Sigmoid colon (tissue), 7 donors: ENCODE measurements around the gene ZNF496. TPM values are rescaled to one million over a fixed set of nuclear protein-coding genes. Genes with fewer than 3 reads are reported as not detected.

ENCODE experiments used
- DNase-seq: peaks from one replicate; pipeline ENCODE4 v3.0.0-alpha.2; 2019
- H3K27ac ChIP-seq, 4 donors: fragments of 200-600 bp; sonication (generic); one replicate each; pipeline ENCODE4 v1.5.1; 2016 to 2019; ENCODE audit warnings: mild to moderate bottlenecking in 1 of 4
- H3K27me3 ChIP-seq, 3 donors: fragments of 200-600 bp; sonication (generic); one replicate each; pipeline ENCODE4 v1.5.1; 2019; ENCODE audit warnings: mild to moderate bottlenecking in 1 of 3
- H3K36me3 ChIP-seq, 4 donors: fragments of 200-600 bp; sonication (generic); one replicate each; pipeline ENCODE4 v1.5.1; 2016 to 2019
- H3K4me1 ChIP-seq, 4 donors: fragments of 200-600 bp; sonication (generic); one replicate each; pipeline ENCODE4 v1.5.1; 2017 to 2019
- H3K4me3 ChIP-seq, 4 donors: fragments of 200-600 bp; sonication (generic); one replicate each; pipeline ENCODE4 v1.5.1; 2017 to 2019; ENCODE audit warnings: mild to moderate bottlenecking in 2 of 4, moderate library complexity in 1 of 4
- H3K9me3 ChIP-seq, 4 donors: fragments of 200-600 bp in 3 of 4; sonication (generic) in 3 of 4; one replicate each; pipeline versions ENCODE4 v1.5.1 to v1.6.1; 2013 to 2019
- CTCF ChIP-seq, 4 experiments: fragments of 450-650 bp in 3 of 4; fragments of 200-600 bp in 1 of 4; IDR thresholded peaks; one replicate each; pipeline ENCODE4 v1.5.1; 2016 to 2019; ENCODE audit warnings: antibody characterized with exemption in 4 of 4, mild to moderate bottlenecking in 3 of 4, moderate library complexity in 2 of 4
- EP300 ChIP-seq, 4 donors: sonication (generic); formaldehyde crosslinking; IDR thresholded peaks; one replicate each; pipeline ENCODE4 v1.6.1; 2017; ENCODE audit warnings: antibody characterized with exemption in 4 of 4
- POLR2A ChIP-seq, 2 donors: fragments of 450-650 bp; IDR thresholded peaks; one replicate each; pipeline ENCODE4 v1.6.1; 2016; ENCODE audit warnings: antibody characterized with exemption in 2 of 2, mild to moderate bottlenecking in 2 of 2, moderate library complexity in 2 of 2
- POLR2AphosphoS5 ChIP-seq, 4 donors: sonication (generic); formaldehyde crosslinking; IDR thresholded peaks; one replicate each; pipeline ENCODE4 v1.6.1; 2017; ENCODE audit warnings: antibody characterized with exemption in 4 of 4
- WGBS, 2 donors: extraction: QIAGEN DNeasy Blood & Tissue Kit; methylation state at CpG; one replicate each; pipeline ENCODE4 v1.1.7; 2013; 5-methylcytosine and 5-hydroxymethylcytosine counted together
- intact Hi-C: fragments of 100-400 bp; cut with DNase I; formaldehyde crosslinking; loops from one replicate; pipeline ENCODE4 v1.15.1; 2023
- polyA plus RNA-seq, 3 donors: library from polyadenylated mRNA; stranded (reverse); fragments of 200-250 nt; gene quantifications; one replicate each; pipeline ENCODE4 v1.2.3, GENCODE V29; 2013
- total RNA-seq, 4 donors: library from RNA; depleted of rRNA; stranded (reverse); fragments of >200 nt; gene quantifications; one replicate each; pipeline ENCODE4 v1.1.0, GENCODE V29; 2016
- donor health status: healthy with polysubstance abuse.
- donor health status: Bipolar disorder and iron deficiency.
- donor health status: healthy.

ZNF496 gene
- total and polyA plus RNA-seq, 7 donors, result 3.2 to 70.7 (median 31.6) TPM

GRCh38 chr1:247297263-247298123 lies 34.2 kb downstream of the ZNF496 start:
- no peak for DNase-seq
- intact Hi-C loops, result no loop called here
- Histone ChIP-seq H3K36me3 (peaks cover 0 to 29% (median 10%) of the 10 kb centered on the region in 4 donors), H3K27me3 (no peaks in the 10 kb centered on the region), H3K27ac (no peak overlapping the region), H3K4me1 (no peaks in the 10 kb centered on the region), H3K9me3 (no peaks in the 10 kb centered on the region), H3K4me3 (no peak overlapping the region)
- 16 to 60% methylated on average over 9 of the region's 9 CpGs for WGBS, 2 donors
- TF ChIP-seq EP300 (IDR thresholded peaks at IDR 0.05) (no peak), CTCF (IDR thresholded peaks at IDR 0.05) (no peak), POLR2AphosphoS5 (IDR thresholded peaks at IDR 0.05) (no peak), POLR2A (IDR thresholded peaks at IDR 0.05) (no peak)

- no peak for DNase-seq
- Histone ChIP-seq H3K4me1 (no peaks in the 10 kb centered on the region), H3K36me3 (peaks cover 0 to 21% (median 9%) of the 10 kb centered on the region in 4 donors), H3K9me3 (no peaks in the 10 kb centered on the region), H3K27me3 (no peaks in the 10 kb centered on the region), H3K4me3 (no peak overlapping the region), H3K27ac (no peak overlapping the region)
- intact Hi-C loops, result no loop called here
- TF ChIP-seq CTCF (IDR thresholded peaks at IDR 0.05) (no peak), EP300 (IDR thresholded peaks at IDR 0.05) (no peak), POLR2A (IDR thresholded peaks at IDR 0.05) (no peak), POLR2AphosphoS5 (IDR thresholded peaks at IDR 0.05) (no peak)
- WGBS, 2 donors, result 88 to 90% methylated on average over 8 of the region's 8 CpGs
Observed at GRCh38 chr1:247296599-247297180, 35.0 kb downstream of the ZNF496 start.

GRCh38 chr1:247295746-247296145 lies 35.9 kb downstream of the ZNF496 start:
- H3K4me3 ChIP-seq, result no peak overlapping the region
- no peaks in the 10 kb centered on the region for H3K4me1 ChIP-seq
- H3K27ac ChIP-seq, result no peak overlapping the region
- no peak for TF ChIP-seq POLR2AphosphoS5 (IDR thresholded peaks at IDR 0.05)
- no peak for TF ChIP-seq POLR2A (IDR thresholded peaks at IDR 0.05)
- TF ChIP-seq EP300 (IDR thresholded peaks at IDR 0.05), result no peak
- TF ChIP-seq CTCF (IDR thresholded peaks at IDR 0.05), result no peak
- WGBS, 2 donors, result 87 to 91% methylated on average over 5 of the region's 5 CpGs
- H3K27me3 ChIP-seq, result no peaks in the 10 kb centered on the region
- DNase-seq, result no peak
- no peaks in the 10 kb centered on the region for H3K9me3 ChIP-seq
- intact Hi-C loops, result no loop called here
- H3K36me3 ChIP-seq, result peaks cover 0 to 12% (median 7%) of the 10 kb centered on the region in 4 donors

DNA sequence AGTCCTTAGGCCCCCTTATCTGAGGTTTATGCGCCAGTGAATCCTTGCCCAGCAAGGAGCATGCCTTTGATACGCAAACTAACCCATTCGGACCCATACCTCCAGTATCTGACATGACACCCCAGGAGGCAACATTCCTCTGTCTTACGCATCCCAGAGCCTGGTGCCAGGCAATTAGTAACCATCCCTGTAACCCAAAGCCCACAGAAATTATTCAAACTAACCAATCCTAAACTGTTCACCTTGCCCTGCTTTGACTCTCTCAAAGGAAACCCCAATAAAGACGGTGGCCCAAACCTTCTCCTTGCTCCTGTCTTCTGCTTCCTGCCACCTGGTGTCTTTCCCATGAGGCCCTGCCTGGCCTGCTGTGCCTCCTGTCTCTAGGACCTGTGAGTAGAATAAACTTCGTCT lies 36.4 kb downstream of the ZNF496 start:
- no peaks in the 10 kb centered on the region for H3K27me3 ChIP-seq
- no peaks in the 10 kb centered on the region for H3K4me1 ChIP-seq
- no peak overlapping the region for H3K27ac ChIP-seq
- no peaks in the 10 kb centered on the region for H3K9me3 ChIP-seq
- no peak overlapping the region for H3K4me3 ChIP-seq
- no peak for DNase-seq
- 71 to 89% methylated on average over 6 of the region's 6 CpGs for WGBS, 2 donors
- intact Hi-C loops, result no loop called here
- TF ChIP-seq CTCF (IDR thresholded peaks at IDR 0.05), result no peak
- TF ChIP-seq EP300 (IDR thresholded peaks at IDR 0.05), result no peak
- no peak for TF ChIP-seq POLR2A (IDR thresholded peaks at IDR 0.05)
- no peak for TF ChIP-seq POLR2AphosphoS5 (IDR thresholded peaks at IDR 0.05)
- peaks cover 0 to 7% (median 3%) of the 10 kb centered on the region in 4 donors for H3K36me3 ChIP-seq
